ENCODE data around the gene VN1R2. TPM values are rescaled to one million over a fixed set of nuclear protein-coding genes. Genes with fewer than 3 reads are reported as not detected.

The VN1R2 gene
- total and polyA plus RNA-seq, 7 donors: not detected

DNA sequence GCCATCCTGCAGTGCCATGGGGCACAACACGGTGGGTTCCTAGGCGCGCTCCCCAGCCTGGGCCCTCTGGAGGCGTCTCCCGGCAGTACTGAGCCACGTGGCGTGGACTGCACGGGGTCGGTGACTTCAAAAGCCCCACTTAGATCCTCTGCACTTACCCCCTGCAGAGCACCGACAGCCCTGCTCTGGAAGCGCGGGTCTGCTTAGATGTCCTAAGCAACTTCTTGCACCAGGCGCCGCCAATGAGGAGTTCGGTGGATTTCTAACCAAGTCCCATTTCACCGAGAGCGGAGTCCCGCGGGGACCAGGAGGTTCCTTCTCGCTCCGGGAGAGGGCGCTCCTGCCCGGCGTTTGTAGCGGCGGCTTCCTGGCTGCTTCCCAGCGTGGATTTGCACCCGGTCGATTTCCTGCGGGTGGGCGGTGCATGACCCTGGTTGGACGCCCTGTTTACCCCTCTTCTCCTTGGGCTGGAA lies 50.3 kb downstream of the VN1R2 start:
- DNase-seq: no peak

More for the DNA sequence above, 50.3 kb downstream of the VN1R2 start:
- WGBS, 3 donors: 1 to 3% (median 2%) methylated on average over 32 of the region's 32 CpGs
- TF ChIP-seq, protein P1, sequence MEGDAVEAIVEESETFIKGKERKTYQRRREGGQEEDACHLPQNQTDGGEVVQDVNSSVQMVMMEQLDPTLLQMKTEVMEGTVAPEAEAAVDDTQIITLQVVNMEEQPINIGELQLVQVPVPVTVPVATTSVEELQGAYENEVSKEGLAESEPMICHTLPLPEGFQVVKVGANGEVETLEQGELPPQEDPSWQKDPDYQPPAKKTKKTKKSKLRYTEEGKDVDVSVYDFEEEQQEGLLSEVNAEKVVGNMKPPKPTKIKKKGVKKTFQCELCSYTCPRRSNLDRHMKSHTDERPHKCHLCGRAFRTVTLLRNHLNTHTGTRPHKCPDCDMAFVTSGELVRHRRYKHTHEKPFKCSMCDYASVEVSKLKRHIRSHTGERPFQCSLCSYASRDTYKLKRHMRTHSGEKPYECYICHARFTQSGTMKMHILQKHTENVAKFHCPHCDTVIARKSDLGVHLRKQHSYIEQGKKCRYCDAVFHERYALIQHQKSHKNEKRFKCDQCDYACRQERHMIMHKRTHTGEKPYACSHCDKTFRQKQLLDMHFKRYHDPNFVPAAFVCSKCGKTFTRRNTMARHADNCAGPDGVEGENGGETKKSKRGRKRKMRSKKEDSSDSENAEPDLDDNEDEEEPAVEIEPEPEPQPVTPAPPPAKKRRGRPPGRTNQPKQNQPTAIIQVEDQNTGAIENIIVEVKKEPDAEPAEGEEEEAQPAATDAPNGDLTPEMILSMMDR (IDR thresholded peaks at IDR 0.05): peak; percentile 9
- no peaks in the 10 kb centered on the region for H3K9me3 ChIP-seq
- H3K27me3 ChIP-seq (ENCODE audit: insufficient read depth in 3 of 3, low read length in 2 of 3): peaks cover 3 to 8% (median 5%) of the 10 kb centered on the region in 3 donors
- no peak overlapping the region for H3K4me3 ChIP-seq
- intact Hi-C loops (cut with DNase I): no loop called here
- no peak for ATAC-seq
- no peaks in the 10 kb centered on the region for H3K4me1 ChIP-seq
- H3K36me3 ChIP-seq (ENCODE audit: insufficient read depth in 1 of 2, low read depth in 1 of 2): no peaks in the 10 kb centered on the region
- H3K27ac ChIP-seq: no peak overlapping the region

Other genes starting within 250 kb of the VN1R2 start
- gene ERVV-1, start 244.4 kb upstream of the VN1R2 start, total RNA-seq: not detected
- gene ERVV-1, start 244.4 kb upstream of the VN1R2 start, polyA plus RNA-seq: under 1 TPM; 0.01 to 0.08 (median 0.03) TPM
- not detected for gene ERVV-2, start 213.6 kb upstream of the VN1R2 start, total RNA-seq
- gene ERVV-2, start 213.6 kb upstream of the VN1R2 start, polyA plus RNA-seq: not detected
- gene ZNF160, start 154.9 kb upstream of the VN1R2 start, total RNA-seq: 10 to 100 TPM in 2 of 4 donors, 1 to 10 TPM in 2; 7.5 to 12.4 (median 10.4) TPM
- gene ZNF160, start 154.9 kb upstream of the VN1R2 start, polyA plus RNA-seq: 10 to 100 TPM in 1 of 3 donors, 1 to 10 TPM in 2; 4.9 to 12.9 (median 6.9) TPM
- gene ZNF415, start 125.4 kb upstream of the VN1R2 start, total RNA-seq: 1 to 10 TPM; 3.9 to 9.2 (median 6.3) TPM
- gene ZNF415, start 125.4 kb upstream of the VN1R2 start, polyA plus RNA-seq: 1 to 10 TPM; 3.9 to 7.8 (median 7.7) TPM
- gene ZNF347, start 99.2 kb upstream of the VN1R2 start, total RNA-seq: 1 to 10 TPM; 3.8 to 6.8 (median 5.4) TPM
- gene ZNF347, start 99.2 kb upstream of the VN1R2 start, polyA plus RNA-seq: 1 to 10 TPM; 2.6 to 6.2 (median 3.4) TPM
- 1 to 10 TPM in 1 of 4 donors, under 1 TPM in 3; 0.47 to 1.1 (median 0.75) TPM for gene ZNF665, start 64.9 kb upstream of the VN1R2 start, total RNA-seq
- under 1 TPM; 0.20 to 0.66 (median 0.48) TPM for gene ZNF665, start 64.9 kb upstream of the VN1R2 start, polyA plus RNA-seq
- gene ZNF677, start 3.4 kb upstream of the VN1R2 start, total RNA-seq: 1 to 10 TPM; 5.1 to 9.7 (median 6.8) TPM
- gene ZNF677, start 3.4 kb upstream of the VN1R2 start, polyA plus RNA-seq: 1 to 10 TPM; 3.3 to 9.5 (median 4.0) TPM
- not detected for gene VN1R4, start 9.4 kb downstream of the VN1R2 start, total RNA-seq
- gene VN1R4, start 9.4 kb downstream of the VN1R2 start, polyA plus RNA-seq: not detected
- gene ZNF845, start 75.5 kb downstream of the VN1R2 start, total RNA-seq: 1 to 10 TPM in 2 of 4 donors, under 1 TPM in 2; 0.81 to 2.0 (median 1.0) TPM
- 1 to 10 TPM in 2 of 3 donors, under 1 TPM in 1; 1.00 to 5.1 (median 1.4) TPM for gene ZNF845, start 75.5 kb downstream of the VN1R2 start, polyA plus RNA-seq
- gene ZNF525, start 107.4 kb downstream of the VN1R2 start, total RNA-seq: 1 to 10 TPM; 1.3 to 2.1 (median 1.7) TPM
- 1 to 10 TPM in 1 of 3 donors, under 1 TPM in 2; 0.18 to 1.6 (median 0.78) TPM for gene ZNF525, start 107.4 kb downstream of the VN1R2 start, polyA plus RNA-seq
- 1 to 10 TPM; 1.8 to 2.9 (median 2.6) TPM for gene ZNF765, start 136.9 kb downstream of the VN1R2 start, total RNA-seq
- gene ZNF765, start 136.9 kb downstream of the VN1R2 start, polyA plus RNA-seq: 1 to 10 TPM; 1.5 to 8.3 (median 2.3) TPM
- 1 to 10 TPM; 1.5 to 4.4 (median 3.6) TPM for gene ZNF761, start 173.7 kb downstream of the VN1R2 start, total RNA-seq
- gene ZNF761, start 173.7 kb downstream of the VN1R2 start, polyA plus RNA-seq: 1 to 10 TPM; 1.5 to 6.4 (median 3.2) TPM
- gene ZNF813, start 209.4 kb downstream of the VN1R2 start, total RNA-seq: 1 to 10 TPM in 2 of 4 donors, under 1 TPM in 2; 0.42 to 1.7 (median 0.95) TPM
- 1 to 10 TPM in 1 of 3 donors, under 1 TPM in 2; 0.31 to 1.1 (median 0.99) TPM for gene ZNF813, start 209.4 kb downstream of the VN1R2 start, polyA plus RNA-seq